ENCODE data around the gene UHRF2.
"Not testable (repeated sequence)": the region's sequence is repeated elsewhere in the genome, so short reads cannot be mapped to it uniquely, and the experiment has no call there.

Gene UHRF2

DNA sequence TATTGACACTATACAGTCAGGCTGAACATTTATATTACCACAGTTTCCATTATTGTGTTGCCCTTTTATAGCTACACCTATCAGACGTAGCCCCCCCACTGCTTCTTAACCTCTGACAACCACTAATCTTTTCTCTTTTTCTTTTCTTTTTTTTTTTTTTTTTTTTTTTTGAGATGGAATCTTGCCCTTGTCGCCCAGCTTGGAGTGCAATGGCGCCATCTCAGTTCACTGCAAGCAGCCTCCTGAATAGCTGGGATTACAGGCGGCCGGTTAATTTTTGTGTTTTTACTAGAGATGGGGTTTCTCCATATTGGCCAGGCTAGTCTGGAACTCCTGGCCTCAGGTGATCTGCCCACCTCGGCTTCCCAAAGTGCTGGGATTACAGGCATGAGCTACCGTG lies 75.4 kb downstream of the UHRF2 start:
- DNase-seq (ENCODE audit: low read depth in 3 of 3), result no peak

DNA sequence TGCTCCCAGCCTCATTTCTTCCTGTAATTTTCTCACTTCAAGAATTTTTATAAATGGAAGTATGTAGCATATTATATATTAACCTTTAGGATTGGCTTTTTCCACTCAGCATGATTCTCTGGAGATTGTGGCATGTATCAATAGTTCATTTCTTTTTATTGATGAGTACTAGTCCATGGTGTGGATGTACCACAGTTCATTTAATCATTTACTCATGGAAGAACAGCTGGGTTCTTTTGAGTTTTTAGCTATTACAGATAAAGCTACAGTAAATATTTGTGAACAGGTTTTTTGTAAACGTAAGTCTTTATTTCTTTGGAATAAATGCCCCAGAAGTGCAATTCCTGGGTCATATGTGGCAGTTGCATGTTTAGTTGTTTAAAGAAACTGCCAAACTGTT lies 76.1 kb downstream of the UHRF2 start:
- no peak for DNase-seq (ENCODE audit: low read depth in 3 of 3)

DNA sequence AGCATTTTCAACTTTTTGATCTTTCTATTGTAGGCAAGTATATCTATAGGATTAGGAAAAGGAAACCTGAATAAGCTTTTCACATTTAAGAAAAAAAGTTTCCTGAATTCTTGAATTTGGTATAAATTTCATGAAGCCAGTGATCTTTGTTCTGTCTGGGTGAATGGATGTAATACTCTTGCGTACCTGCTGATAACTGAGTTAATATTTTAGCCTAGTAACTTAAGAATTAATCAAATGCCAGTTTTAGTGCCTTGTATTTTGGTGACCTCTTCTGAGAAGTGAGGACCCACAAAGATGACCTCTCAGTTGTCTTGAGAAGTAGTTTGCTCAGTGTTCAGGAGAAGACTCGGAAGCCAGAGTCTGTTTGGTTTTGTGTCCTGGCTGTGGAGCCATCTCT lies 77.9 kb downstream of the UHRF2 start:
- DNase-seq (ENCODE audit: low read depth in 3 of 3), result no peak

DNA sequence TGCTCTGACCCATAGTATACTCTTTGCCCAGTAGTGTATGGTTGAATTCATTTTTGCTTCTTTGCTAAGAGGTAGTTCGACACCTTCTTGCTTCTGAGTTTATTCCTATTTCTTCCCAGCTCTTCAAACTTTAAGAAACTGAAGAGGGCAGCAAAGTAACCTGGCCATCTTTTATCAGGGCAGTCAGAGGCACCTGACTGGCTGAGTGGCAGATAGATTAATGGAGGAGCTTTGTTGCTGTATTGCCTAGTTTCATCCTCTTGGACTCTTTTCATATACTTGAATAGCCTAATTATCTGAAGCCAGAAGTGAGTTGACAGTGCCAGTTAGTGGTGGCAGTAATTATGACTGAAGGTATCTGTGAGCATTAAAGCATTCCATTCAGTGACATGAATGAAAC lies 82.5 kb downstream of the UHRF2 start:
- DNase-seq (ENCODE audit: low read depth in 3 of 3), result no peak

DNA sequence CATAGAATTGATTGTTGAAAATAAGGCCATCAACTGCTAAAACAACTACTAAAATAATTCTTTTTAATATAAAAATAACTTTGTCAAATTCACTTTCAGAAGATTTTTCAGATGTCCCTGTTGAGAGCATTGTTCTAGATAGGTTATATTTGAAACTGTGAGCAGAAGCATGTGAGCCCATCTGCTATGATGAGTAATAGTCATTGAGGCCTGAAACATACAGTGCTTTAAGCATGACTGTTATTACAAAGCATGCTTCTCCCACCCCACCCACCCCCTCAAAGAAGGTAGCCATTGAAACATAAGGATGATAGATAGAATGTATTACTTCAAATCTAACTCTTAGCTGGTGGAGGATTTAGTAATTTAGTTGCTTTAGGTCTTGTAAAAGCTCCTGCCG lies 86.0 kb downstream of the UHRF2 start:
- DNase-seq (ENCODE audit: low read depth in 3 of 3), result no peak

DNA sequence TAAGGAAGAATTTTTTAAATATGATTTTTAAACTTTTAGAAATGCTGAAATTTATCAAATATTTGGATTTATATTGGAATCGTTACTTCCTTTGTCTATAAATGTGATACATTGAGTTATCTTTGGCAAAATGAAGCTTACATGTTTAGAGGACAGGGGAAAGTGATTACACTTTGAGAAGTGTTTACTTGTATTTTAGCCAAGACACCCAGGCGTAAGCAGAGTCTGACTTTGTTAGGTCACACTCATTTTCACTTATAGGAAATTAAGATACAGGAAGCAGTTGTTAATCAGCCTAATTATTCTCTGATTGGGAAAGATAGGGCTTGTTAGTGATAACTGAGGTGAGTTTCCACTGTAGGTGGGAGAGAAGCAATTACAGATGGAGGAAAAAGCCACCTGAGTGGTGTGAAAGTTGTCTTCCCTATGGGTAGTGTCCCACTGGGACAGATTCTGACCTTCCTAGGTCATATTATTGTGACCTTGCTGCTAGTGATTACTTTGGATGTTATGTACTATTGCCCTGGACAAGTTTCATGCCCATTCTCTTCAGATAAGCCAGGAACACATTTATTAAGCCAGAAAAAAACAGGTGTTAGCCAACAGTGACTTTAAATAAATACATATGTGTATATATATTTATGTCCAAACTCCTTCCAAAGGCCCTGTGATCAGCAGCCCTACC lies 88.7 kb downstream of the UHRF2 start:
- DNase-seq (ENCODE audit: low read depth in 3 of 3), result no peak

DNA sequence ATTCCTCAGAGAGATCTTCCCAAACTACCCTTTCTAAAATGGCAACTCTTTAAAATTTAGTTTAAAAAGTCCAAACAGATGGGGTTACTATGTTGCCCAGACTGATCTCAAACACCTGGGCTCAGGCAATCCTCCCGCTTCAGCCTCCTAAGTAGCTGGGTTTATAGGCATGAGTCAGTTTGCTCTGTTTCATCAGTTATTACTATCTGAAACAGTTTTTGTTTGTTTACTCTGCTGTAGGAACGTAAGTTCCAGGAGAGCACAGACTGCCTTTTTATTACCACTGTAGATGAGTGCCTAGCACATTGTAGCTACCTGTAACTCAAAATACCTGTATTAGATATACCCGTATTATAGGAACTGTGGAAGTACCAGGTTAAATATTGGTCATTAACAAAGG lies 89.4 kb downstream of the UHRF2 start:
- no peak for DNase-seq (ENCODE audit: low read depth in 3 of 3)

DNA sequence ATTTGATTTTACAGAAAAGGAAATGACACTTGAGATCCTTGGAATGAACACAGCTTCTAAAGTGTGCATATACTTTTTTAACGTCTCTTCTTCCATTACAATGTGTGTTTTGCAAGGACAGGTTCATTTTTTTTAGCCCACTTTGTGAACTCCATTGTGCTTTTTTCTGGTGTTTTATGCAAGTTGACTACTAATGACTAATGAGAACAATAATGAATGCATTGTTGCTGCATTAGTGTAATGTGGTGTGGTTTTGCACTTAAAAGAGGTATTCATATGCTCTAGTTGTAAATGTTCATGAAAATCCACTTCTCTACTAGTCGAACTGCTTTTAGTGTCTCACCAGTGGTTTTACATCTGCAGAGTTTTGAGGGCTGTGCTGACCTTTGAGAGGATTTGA lies 93.6 kb downstream of the UHRF2 start:
- no peak for DNase-seq (ENCODE audit: low read depth in 3 of 3)

DNA sequence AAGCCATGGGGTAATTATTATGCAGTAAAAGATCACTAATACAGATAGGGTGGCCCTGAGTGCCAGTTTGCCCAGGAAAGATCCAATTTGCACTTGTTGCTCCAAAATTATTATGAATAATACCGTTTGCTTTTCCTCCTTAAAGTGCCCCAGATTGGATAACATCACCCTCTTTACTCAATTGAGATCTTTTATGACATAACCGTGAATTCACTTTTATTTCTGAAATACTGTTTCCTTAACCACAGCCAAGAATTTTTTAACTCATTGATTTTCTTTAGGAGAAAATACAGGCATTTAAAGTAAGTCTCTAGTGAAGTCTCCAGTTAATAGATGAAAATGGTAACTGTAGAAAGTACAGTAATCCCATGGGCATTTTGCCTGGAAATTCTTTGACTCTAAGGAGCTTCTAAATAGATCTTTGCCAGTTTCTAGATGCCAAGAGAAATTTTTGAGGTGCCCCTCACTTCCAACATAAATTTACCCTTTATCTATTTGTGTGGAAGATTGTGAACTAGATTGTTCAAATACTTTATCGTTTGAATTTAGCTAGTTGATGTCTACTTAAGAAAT lies 99.2 kb downstream of the UHRF2 start:
- no peak for DNase-seq (ENCODE audit: low read depth in 3 of 3)

DNA sequence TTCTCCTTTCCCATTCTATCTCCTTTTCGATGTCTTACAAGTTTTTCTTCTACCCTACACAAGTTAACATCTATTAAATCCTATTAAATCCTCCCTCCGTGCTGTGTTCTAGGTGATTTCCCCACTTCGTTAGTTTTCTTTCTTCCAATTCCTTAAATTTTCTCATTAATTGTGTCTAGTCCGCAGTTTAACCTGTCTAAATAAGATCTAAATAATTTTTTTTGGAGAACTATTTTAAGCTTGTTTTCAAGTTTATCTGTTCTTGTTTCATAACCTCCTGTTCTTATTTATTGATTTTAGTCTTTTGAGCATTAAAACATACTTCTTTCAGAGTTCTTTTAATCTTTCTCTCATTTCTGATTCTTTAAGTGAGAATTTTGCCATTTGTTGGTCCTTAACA lies 109.3 kb downstream of the UHRF2 start:
- DNase-seq (ENCODE audit: low read depth in 3 of 3), result no peak

DNA sequence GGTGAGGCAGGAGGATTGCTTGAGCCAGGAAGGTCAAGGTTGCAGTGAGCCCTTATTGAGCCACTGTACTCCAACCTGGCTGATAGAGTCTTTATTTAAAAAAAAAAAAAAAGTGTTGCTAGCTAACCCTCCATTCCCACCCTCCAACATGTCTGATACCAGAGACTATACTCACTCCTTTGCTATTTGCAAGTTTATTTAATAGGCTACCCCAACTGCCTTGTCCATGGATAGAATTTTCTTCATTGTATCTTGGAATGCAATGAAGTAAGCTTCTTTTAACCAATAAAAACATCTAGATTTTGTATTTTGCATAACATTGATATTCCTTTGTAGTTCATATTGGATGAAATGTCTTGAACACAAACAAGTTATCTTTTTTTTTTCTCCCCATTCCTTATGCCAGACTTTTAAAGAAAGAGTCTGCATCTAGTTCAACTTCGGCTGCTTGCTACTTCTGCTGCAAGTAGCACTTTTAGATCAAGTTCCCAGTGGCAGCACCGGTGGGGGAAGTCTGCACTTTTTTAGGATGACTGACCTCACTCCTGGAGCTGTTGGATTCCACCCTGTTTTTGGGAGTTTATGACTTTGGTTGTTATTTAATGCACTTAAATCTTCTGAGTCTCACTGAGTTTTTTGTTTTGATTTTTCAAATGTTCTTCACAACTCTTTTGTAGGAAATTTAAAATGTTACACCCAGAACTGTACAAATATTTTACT lies 112.5 kb downstream of the UHRF2 start:
- DNase-seq (ENCODE audit: low read depth in 3 of 3), result no peak

DNA sequence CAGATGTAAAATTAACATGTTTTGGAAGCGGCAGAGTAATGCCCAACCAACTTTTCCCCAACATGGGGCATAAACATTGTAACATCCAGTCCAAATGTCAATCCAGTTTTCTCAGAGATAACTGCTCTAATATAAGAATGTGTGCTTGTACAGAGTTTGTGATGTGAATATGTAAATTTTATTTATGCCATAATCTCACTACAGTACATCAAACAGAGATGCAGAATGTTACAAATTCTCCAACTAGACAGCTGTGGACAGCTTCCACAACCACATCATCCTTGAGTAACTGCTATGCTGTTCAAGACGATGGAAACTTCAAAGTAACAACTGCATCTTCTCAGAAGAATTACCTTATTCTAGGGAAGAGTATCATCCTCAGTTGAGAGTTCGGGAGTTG lies 122.6 kb downstream of the UHRF2 start:
- no peak for DNase-seq (ENCODE audit: low read depth in 3 of 3)

DNA sequence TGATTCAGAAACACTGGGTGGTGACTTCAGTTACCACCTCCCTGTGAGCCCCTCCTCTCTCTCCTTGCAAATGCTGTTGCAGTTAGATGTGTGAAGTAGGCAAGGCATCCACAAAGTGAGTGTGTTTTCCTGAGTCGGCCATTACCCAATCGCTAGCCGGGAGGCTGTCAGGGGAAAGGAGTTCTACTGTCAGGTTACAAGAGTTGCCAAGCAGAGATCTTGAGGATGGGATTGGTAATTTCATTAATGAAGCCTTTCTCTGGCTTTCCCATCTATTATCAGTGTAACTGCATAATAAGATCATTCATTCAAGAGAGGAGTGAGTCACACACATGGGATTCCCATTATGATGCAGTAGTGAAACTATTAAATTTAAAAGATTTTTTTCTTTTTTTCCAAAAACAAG lies 125.7 kb downstream of the UHRF2 start:
- no peak for DNase-seq (ENCODE audit: low read depth in 3 of 3)

DNA sequence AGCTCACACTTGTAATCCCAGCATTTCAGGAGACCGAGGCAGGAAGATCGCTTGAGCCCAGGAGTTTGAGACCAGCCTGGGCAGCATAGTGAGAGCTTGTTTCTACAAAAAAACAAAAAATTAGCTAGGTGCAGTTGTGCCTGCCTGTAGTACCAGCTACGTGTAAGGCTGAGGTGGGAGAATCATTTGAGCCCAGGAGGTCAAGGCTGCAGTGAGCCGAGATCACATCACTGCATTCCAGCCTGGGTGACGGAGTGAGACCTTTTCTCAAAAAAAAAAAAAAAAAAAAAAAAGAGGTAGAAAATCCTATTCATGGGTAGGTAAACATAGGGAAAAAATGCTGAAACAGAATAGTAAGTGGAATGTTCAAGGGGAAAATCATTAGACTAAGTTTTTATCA lies 129.6 kb downstream of the UHRF2 start:
- not testable (repeated sequence) for DNase-seq (ENCODE audit: low read depth in 3 of 3)

DNA sequence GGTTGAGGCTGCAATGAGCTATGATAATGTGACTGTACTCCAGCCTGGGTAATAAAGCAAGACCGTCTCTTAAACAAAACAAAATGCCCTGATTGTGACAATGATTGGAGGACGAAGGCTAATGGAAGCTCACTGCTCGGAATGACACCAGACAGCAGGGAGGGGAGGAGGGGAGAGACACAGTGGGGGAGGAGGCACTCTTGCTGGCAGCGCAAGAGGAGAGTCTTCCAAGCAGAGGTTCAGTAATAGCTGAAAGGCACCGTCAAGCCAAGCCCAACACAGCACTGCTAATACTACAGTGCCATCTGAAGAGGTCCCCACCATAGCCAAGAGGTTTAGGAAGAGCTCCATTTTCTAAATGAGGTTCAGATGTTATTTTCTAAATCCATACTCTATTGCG lies 130.2 kb downstream of the UHRF2 start:
- no peak for DNase-seq (ENCODE audit: low read depth in 3 of 3)

DNA sequence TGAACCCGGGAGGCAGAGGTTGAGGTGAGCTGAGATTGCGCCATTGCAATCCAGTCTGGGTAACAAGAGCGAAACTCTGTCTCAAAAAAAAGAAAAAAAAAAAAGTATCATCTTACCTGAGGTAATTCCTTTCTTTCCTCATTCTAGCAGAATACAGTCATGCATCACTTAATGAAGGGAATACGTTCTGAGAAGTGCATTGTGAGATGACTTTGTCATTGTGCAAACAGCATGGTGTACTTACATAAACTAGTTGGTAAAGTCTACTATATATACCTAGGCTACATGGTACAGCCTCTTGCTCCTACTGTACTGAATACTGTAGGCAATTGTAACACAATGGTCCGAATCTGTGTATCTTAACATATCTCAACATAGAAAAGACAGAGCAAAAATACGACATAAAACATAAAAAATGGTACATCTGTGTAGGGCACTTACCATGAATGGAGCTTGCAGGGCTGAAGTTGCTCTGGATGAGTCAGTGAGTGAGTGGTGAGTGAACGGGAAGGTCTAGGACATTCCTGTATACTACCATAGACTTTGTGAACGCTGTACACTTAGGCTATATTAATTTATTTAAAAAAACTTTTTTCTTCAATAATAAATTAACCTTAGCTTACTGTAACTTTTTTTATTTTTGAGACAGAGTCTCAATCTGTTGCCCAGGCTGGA lies 132.2 kb downstream of the UHRF2 start:
- no peak for DNase-seq (ENCODE audit: low read depth in 3 of 3)

DNA sequence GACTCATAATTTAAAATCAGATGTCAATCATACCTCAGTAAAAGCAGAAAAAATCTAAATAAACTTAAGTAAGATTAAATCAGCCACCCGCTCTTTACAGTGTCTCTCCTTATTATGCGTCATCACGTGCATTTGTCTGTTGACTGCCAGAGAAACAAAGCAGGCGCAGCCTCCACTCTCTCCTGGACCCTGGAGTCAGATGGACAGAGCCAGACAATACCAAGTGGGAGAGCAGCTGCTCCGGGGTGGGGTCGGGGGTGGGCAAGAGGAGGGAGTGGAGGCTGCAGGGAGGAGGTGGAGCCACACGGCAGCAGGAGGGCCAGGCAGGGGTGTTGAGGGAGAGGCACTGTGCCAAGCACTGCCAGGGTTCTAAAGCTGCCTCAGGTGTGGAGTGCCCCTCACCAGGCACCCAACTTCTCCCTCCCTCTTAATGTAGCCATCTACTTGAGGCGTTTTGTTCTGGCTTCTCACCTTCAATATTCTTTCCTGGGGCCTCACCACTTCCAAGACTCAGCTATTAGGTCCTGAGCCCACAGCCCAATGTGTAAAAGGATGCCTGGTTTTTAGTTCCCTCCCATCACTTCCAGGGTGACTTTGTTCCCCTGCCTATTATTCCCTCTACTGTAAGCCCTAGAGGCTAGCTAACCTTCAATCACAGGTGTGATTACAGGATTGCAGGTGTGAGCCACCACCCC lies 136.3 kb downstream of the UHRF2 start:
- no peak for DNase-seq (ENCODE audit: low read depth in 3 of 3)

DNA sequence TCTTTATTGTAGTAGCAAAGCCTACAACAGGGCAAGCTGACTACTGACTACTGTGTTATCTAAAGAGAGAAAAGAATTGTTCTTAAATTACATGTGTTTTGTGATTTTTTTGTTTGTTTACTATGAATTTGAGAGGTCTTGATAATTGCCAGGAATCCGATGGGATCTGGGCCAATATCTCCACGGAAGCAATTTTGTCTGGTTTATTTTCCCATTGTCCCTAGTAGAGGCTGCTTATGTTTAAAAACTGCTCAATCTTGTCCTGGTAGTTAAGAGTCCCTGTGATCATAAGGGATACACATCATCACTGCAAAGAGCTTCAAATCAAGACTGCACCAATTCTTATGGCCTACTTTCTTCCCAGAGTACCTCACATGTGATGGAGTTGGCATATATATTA lies 138.1 kb downstream of the UHRF2 start:
- DNase-seq (ENCODE audit: low read depth in 3 of 3), result no peak

DNA sequence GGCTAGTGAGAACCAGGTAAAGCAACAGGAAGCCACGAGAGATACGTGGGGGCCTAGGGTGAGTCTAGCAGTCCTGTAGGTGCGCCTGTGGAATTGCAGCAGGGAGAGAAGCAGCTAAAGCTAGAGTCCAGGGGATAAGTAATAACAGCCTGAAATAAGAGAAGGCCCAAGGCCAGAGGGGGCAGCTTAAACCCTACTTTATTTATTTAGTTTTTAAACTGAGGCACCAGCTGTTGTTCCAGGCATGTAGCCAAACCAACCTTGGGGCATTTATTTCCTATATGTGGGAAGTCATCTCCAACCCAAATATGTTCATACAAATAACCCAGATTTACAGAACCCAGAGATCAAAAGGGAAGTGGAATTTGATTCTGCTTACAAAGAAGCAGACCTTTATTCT lies 139.0 kb downstream of the UHRF2 start:
- no peak for DNase-seq (ENCODE audit: low read depth in 3 of 3)

DNA sequence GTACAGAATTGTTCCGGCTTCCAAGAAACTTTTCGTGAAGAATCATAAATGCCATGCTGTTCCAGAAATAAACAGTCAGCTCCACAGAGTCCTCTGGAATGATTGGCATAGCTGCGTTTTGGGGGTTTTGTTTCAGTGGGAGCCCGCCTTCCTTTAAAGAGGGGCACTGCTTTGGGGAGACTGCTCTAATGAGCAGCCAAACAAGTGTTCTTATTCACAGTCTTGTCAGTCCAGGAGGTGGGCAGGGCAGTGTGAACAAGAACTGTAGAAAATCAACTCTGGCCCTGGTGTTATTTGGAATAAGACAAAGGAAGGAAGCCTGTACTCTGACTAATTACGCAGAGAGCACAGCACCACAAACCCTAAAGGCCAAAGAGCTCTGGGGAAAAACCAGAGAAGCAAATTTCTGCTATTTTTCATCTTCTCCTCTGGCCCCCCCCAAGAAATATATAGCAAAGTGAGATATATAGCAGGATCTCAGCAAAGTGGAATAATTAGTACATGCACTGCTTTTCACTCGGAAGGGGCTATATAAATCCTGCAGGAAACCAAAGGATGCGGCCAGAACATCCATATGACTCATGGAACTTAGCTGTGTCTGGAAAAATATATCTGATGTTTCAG lies 139.6 kb downstream of the UHRF2 start:
- DNase-seq (ENCODE audit: low read depth in 3 of 3), result no peak

DNA sequence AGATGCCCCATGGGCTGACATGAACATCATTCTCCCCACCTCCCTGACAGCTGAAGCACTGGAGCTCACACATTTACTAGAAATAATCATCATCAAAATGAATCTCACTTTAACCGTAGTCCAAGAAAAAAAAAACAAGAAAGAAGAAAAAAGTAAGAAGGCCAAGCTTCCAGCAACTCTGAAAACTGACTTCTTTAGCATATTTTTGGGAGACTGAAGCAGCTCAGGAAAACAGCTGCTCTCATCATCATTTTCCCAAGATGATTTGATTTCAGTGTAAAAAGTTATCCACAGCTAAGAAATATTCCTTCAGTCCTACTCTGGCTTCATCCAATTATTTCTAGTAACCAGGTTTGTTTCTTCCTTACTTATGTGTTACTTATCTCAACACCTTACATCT lies 140.9 kb downstream of the UHRF2 start:
- DNase-seq (ENCODE audit: low read depth in 3 of 3), result no peak
